ENCODE results near the gene F5. TPM values are rescaled to one million over a fixed set of nuclear protein-coding genes. Genes with fewer than 3 reads are reported as not detected.

Gene F5
- total and polyA plus RNA-seq, 2 donors (not counting 1 experiment from before 2014, with no cell fraction given), result 0.01 to 0.27 TPM

GRCh38 chr1:169624122-169624521 is 37.8 kb upstream of the F5 start:
- Histone ChIP-seq H4K20me1 (ENCODE audit: control insufficient read depth, insufficient read depth, low read length, poor library complexity, severe bottlenecking) (no peaks in the 10 kb centered on the region), H3K9me3 (ENCODE audit: control extremely low read depth in 1 of 3, control insufficient read depth in 2 of 3, insufficient read depth in 1 of 3, low read length in 2 of 3) (no peaks in the 10 kb centered on the region), H3K9ac (ENCODE audit: low read length) (no peak overlapping the region), H3K4me2 (replicated peaks; ENCODE audit: low read depth, low read length, poor library complexity, severe bottlenecking) (no peak overlapping the region), H3K4me1 (ENCODE audit: control insufficient read depth in 2 of 2, insufficient read depth in 2 of 2, low read length in 2 of 2) (no peaks in the 10 kb centered on the region), H3K36me3 (replicated peaks in 1 of 2; ENCODE audit: control extremely low read depth in 1 of 2, control insufficient read depth in 1 of 2, extremely low read depth in 1 of 2, insufficient read depth in 2 of 2, low read length in 1 of 2) (no peaks in the 10 kb centered on the region), H3K79me2 (ENCODE audit: control insufficient read depth, insufficient read depth, low read length) (no peaks in the 10 kb centered on the region), H2AFZ (ENCODE audit: insufficient read depth, low read depth, low read length, poor library complexity, severe bottlenecking) (no peak overlapping the region), H3K27me3 (replicated peaks in 1 of 4; ENCODE audit: control extremely low read depth in 1 of 4, control insufficient read depth in 3 of 4, insufficient read depth in 4 of 4, low read length in 3 of 4) (no peaks in the 10 kb centered on the region), H3K4me3 (ENCODE audit: control extremely low read depth in 1 of 5, extremely low read depth in 1 of 5, insufficient read depth in 1 of 5, low read depth in 2 of 5, low read length in 4 of 5) (no peak overlapping the region), H3K27ac (ENCODE audit: low read length in 2 of 2) (no peak overlapping the region)
- ChIA-PET CTCF (interaction anchor here (0.9 to 2.7 kb wide), 2 partner anchors 88 kb away, joined by 4 to 8 read pairs; no protein-coding TSS in a partner anchor), POLR2A (no interaction called here)
- Mint-ChIP-seq H3K4me1 (peaks cover 7% of the 10 kb centered on the region), H3K4me3 (no peak overlapping the region), H3K27me3 (no peaks in the 10 kb centered on the region), H3K9me3 (ENCODE audit: insufficient read depth) (no peaks in the 10 kb centered on the region), H3K27ac (no peak overlapping the region)
- ATAC-seq (ENCODE audit: low read depth) (no peak), DNase-seq (no peak)
- intact Hi-C loops (cut with micrococcal nuclease), result no loop called here
- TF ChIP-seq EZH2 (IDR thresholded peaks at IDR 0.05; ENCODE audit: borderline replicate concordance, insufficient read depth, low read depth, low read length, poor library complexity, severe bottlenecking) (no peak), CTCF (IDR thresholded peaks at IDR 0.05) (no peak)

GRCh38 chr1:169623132-169623926 is 37.0 kb upstream of the F5 start:
- Mint-ChIP-seq H3K4me1 (peaks cover 7% of the 10 kb centered on the region), H3K27ac (no peak overlapping the region), H3K9me3 (ENCODE audit: insufficient read depth) (no peaks in the 10 kb centered on the region), H3K27me3 (no peaks in the 10 kb centered on the region), H3K4me3 (no peak overlapping the region)
- ATAC-seq (ENCODE audit: low read depth) (no peak), DNase-seq (no peak)
- H3K9ac ChIP-seq (ENCODE audit: low read length), result no peak overlapping the region
- H4K20me1 ChIP-seq (ENCODE audit: control insufficient read depth, insufficient read depth, low read length, poor library complexity, severe bottlenecking), result no peaks in the 10 kb centered on the region
- intact Hi-C loops (cut with micrococcal nuclease), result no loop called here
- TF ChIP-seq EZH2 (IDR thresholded peaks at IDR 0.05; ENCODE audit: borderline replicate concordance, insufficient read depth, low read depth, low read length, poor library complexity, severe bottlenecking) (no peak), CTCF (IDR thresholded peaks at IDR 0.05) (no peak)
- H2AFZ ChIP-seq (ENCODE audit: insufficient read depth, low read depth, low read length, poor library complexity, severe bottlenecking), result no peak overlapping the region
- H3K9me3 ChIP-seq (ENCODE audit: control extremely low read depth in 1 of 3, control insufficient read depth in 2 of 3, insufficient read depth in 1 of 3, low read length in 2 of 3), result no peaks in the 10 kb centered on the region
- H3K27me3 ChIP-seq (replicated peaks in 1 of 4; ENCODE audit: control extremely low read depth in 1 of 4, control insufficient read depth in 3 of 4, insufficient read depth in 4 of 4, low read length in 3 of 4), result no peaks in the 10 kb centered on the region
- CTCF ChIA-PET, result interaction anchor here (2.0 to 2.7 kb wide), 2 partner anchors 22 to 89 kb away, joined by 8 to 11 read pairs; no protein-coding TSS in a partner anchor
- WGBS (ENCODE audit: insufficient coverage), result 38% methylated on average over 1 of the region's 6 CpGs
- H3K36me3 ChIP-seq (replicated peaks in 1 of 2; ENCODE audit: control extremely low read depth in 1 of 2, control insufficient read depth in 1 of 2, extremely low read depth in 1 of 2, insufficient read depth in 2 of 2, low read length in 1 of 2), result no peaks in the 10 kb centered on the region
- no peaks in the 10 kb centered on the region for H3K79me2 ChIP-seq (ENCODE audit: control insufficient read depth, insufficient read depth, low read length)
- H3K4me1 ChIP-seq (ENCODE audit: control insufficient read depth in 2 of 2, insufficient read depth in 2 of 2, low read length in 2 of 2), result no peaks in the 10 kb centered on the region
- H3K4me3 ChIP-seq (ENCODE audit: control extremely low read depth in 1 of 5, extremely low read depth in 1 of 5, insufficient read depth in 1 of 5, low read depth in 2 of 5, low read length in 4 of 5), result no peak overlapping the region
- POLR2A ChIA-PET, result no interaction called here
- no peak overlapping the region for H3K27ac ChIP-seq (ENCODE audit: low read length in 2 of 2)
- no peak overlapping the region for H3K4me2 ChIP-seq (replicated peaks; ENCODE audit: low read depth, low read length, poor library complexity, severe bottlenecking)
